ENCODE results near the gene D2HGDH. TPM values are rescaled to one million over a fixed set of nuclear protein-coding genes. Genes with fewer than 3 reads are reported as not detected.
A peak's percentile ranks its signal among the peaks of the same experiment; 100 is the strongest.
"Not testable (repeated sequence)": the region's sequence is repeated elsewhere in the genome, so short reads cannot be mapped to it uniquely, and the experiment has no call there.

Gene D2HGDH
- total RNA-seq, 2 experiments from 2014 or later: 18.5 to 29.2 TPM

GRCh38 chr2:241815477-241816430 is 81.3 kb downstream of the D2HGDH start:
- ChIA-PET POLR2A (no interaction called here), CTCF (no interaction called here)
- H3K9me3 Mint-ChIP-seq: no peaks in the 10 kb centered on the region
- H3K36me3 Mint-ChIP-seq (ENCODE audit: low read depth): no peaks in the 10 kb centered on the region
- DNase-seq: no peak
- H3K4me3 Mint-ChIP-seq: no peak overlapping the region
- H3K27me3 Mint-ChIP-seq: no peaks in the 10 kb centered on the region
- peaks cover 9% of the 10 kb centered on the region for H3K4me1 Mint-ChIP-seq
- H3K27ac Mint-ChIP-seq: peak overlapping the region; percentile 57

GRCh38 chr2:241816431-241817121 is 82.1 kb downstream of the D2HGDH start:
- DNase-seq: no peak
- H3K27me3 Mint-ChIP-seq: no peaks in the 10 kb centered on the region
- no peaks in the 10 kb centered on the region for H3K36me3 Mint-ChIP-seq (ENCODE audit: low read depth)
- H3K4me3 Mint-ChIP-seq: no peak overlapping the region
- ChIA-PET CTCF (no interaction called here), POLR2A (no interaction called here)
- peaks cover 12% of the 10 kb centered on the region for H3K4me1 Mint-ChIP-seq
- H3K9me3 Mint-ChIP-seq: no peaks in the 10 kb centered on the region
- no peak overlapping the region for H3K27ac Mint-ChIP-seq

GRCh38 chr2:241817126-241817820 is 82.8 kb downstream of the D2HGDH start:
- POLR2A ChIA-PET: no interaction called here
- Mint-ChIP-seq H3K4me1 (peaks cover 12% of the 10 kb centered on the region), H3K36me3 (ENCODE audit: low read depth) (no peaks in the 10 kb centered on the region), H3K27ac (peak overlapping the region; percentile 19), H3K9me3 (no peaks in the 10 kb centered on the region), H3K27me3 (no peaks in the 10 kb centered on the region), H3K4me3 (no peak overlapping the region)
- no peak for DNase-seq
- CTCF ChIA-PET: interaction anchor here (0.7 kb wide), 1 partner anchor 15 kb away, joined by 4 read pairs; no protein-coding TSS in a partner anchor

- DNase-seq; H3K4me3 Mint-ChIP-seq; H3K27ac Mint-ChIP-seq; POLR2A ChIA-PET; H3K27me3 Mint-ChIP-seq; H3K36me3 Mint-ChIP-seq (ENCODE audit: low read depth); H3K9me3 Mint-ChIP-seq: not testable (repeated sequence)
- CTCF ChIA-PET: interaction anchor here (0.7 kb wide), 1 partner anchor 15 kb away, joined by 4 read pairs; no protein-coding TSS in a partner anchor
- peaks cover 16% of the 10 kb centered on the region for H3K4me1 Mint-ChIP-seq
These were observed 83.4 kb downstream of the D2HGDH start for GRCh38 chr2:241817821-241818215.

Other genes with a start within 250 kb of the D2HGDH start
- 100 to 1,000 TPM; 133 to 135 TPM for gene STK25, start 226.0 kb upstream of the D2HGDH start, total RNA-seq
- not detected for gene BOK, start 175.9 kb upstream of the D2HGDH start, total RNA-seq
- 10 to 100 TPM; 35.4 to 37.0 TPM for gene THAP4, start 97.5 kb upstream of the D2HGDH start, total RNA-seq
- 10 to 100 TPM; 75.0 to 88.3 TPM for gene ATG4B, start 96.9 kb upstream of the D2HGDH start, total RNA-seq
- gene DTYMK, start 47.8 kb upstream of the D2HGDH start, total RNA-seq: 10 to 100 TPM; 79.7 to 87.0 TPM
- 10 to 100 TPM; 39.9 to 45.4 TPM for gene ING5, start 32.6 kb upstream of the D2HGDH start, total RNA-seq
- not detected for gene GAL3ST2, start 42.2 kb downstream of the D2HGDH start, total RNA-seq
- gene NEU4, start 74.6 kb downstream of the D2HGDH start, total RNA-seq: under 1 TPM in 1 of 2 experiments, not detected in 1; 0.37 TPM
- 1 to 10 TPM; 4.7 to 4.9 TPM for gene PDCD1, start 124.3 kb downstream of the D2HGDH start, total RNA-seq
- gene RTP5, start 135.1 kb downstream of the D2HGDH start, total RNA-seq: not detected

Measured in activated CD4-positive, alpha-beta T cell treated with anti-CD3 and anti-CD28 coated beads, Interleukin-2, amount 10 ng/mL, durations not matched to agents 7 days and 5 days (primary cell).